ENCODE results near the gene CASZ1.

CASZ1 gene

GRCh38 chr1:10653370-10654125 is 142.9 kb downstream of the CASZ1 start:
- DNase-seq (ENCODE audit: low read depth, low spot score): no peak
- no peak overlapping the region for H3K4me3 ChIP-seq (ENCODE audit: low read length)

- no peak overlapping the region for H3K4me3 ChIP-seq (ENCODE audit: low read length)
- DNase-seq (ENCODE audit: low read depth, low spot score): no peak
Observed at GRCh38 chr1:10652626-10653025, 143.8 kb downstream of the CASZ1 start.

GRCh38 chr1:10651793-10652192 is 144.7 kb downstream of the CASZ1 start:
- H3K4me3 ChIP-seq (ENCODE audit: low read length): no peak overlapping the region
- no peak for DNase-seq (ENCODE audit: low read depth, low spot score)

- DNase-seq (ENCODE audit: low read depth, low spot score): no peak
Observed at GRCh38 chr1:10651389-10651766, 145.1 kb downstream of the CASZ1 start.

GRCh38 chr1:10650556-10651388 is 145.7 kb downstream of the CASZ1 start:
- no peak for DNase-seq (ENCODE audit: low read depth, low spot score)
- H3K4me3 ChIP-seq (ENCODE audit: low read length): no peak overlapping the region

More at GRCh38 chr1:10651389-10651766, 145.1 kb downstream of the CASZ1 start:
- no peak overlapping the region for H3K4me3 ChIP-seq (ENCODE audit: low read length)

GRCh38 chr1:10649517-10650201 is 146.8 kb downstream of the CASZ1 start:
- no peak for DNase-seq (ENCODE audit: low read depth, low spot score)
- H3K4me3 ChIP-seq (ENCODE audit: low read length): no peak overlapping the region

GRCh38 chr1:10648689-10649516 is 147.5 kb downstream of the CASZ1 start:
- no peak overlapping the region for H3K4me3 ChIP-seq (ENCODE audit: low read length)
- no peak for DNase-seq (ENCODE audit: low read depth, low spot score)

GRCh38 chr1:10647414-10648170 is 148.9 kb downstream of the CASZ1 start:
- no peak for DNase-seq (ENCODE audit: low read depth, low spot score)
- H3K4me3 ChIP-seq (ENCODE audit: low read length): no peak overlapping the region

- H3K4me3 ChIP-seq (ENCODE audit: low read length): no peak overlapping the region
- DNase-seq (ENCODE audit: low read depth, low spot score): no peak
Observed at GRCh38 chr1:10646347-10646861, 150.0 kb downstream of the CASZ1 start.

GRCh38 chr1:10644307-10645128 is 151.9 kb downstream of the CASZ1 start:
- no peak for DNase-seq (ENCODE audit: low read depth, low spot score)
- no peak overlapping the region for H3K4me3 ChIP-seq (ENCODE audit: low read length)

GRCh38 chr1:10643607-10644306 is 152.7 kb downstream of the CASZ1 start:
- H3K4me3 ChIP-seq (ENCODE audit: low read length): no peak overlapping the region
- DNase-seq (ENCODE audit: low read depth, low spot score): no peak

GRCh38 chr1:10642403-10643080 is 153.9 kb downstream of the CASZ1 start:
- DNase-seq (ENCODE audit: low read depth, low spot score): no peak
- H3K4me3 ChIP-seq (ENCODE audit: low read length): no peak overlapping the region

GRCh38 chr1:10641976-10642375 is 154.5 kb downstream of the CASZ1 start:
- no peak for DNase-seq (ENCODE audit: low read depth, low spot score)

GRCh38 chr1:10640843-10641553 is 155.4 kb downstream of the CASZ1 start:
- no peak overlapping the region for H3K4me3 ChIP-seq (ENCODE audit: low read length)
- DNase-seq (ENCODE audit: low read depth, low spot score): no peak

More at GRCh38 chr1:10641976-10642375, 154.5 kb downstream of the CASZ1 start:
- no peak overlapping the region for H3K4me3 ChIP-seq (ENCODE audit: low read length)

GRCh38 chr1:10639775-10640578 is 156.5 kb downstream of the CASZ1 start:
- H3K4me3 ChIP-seq (ENCODE audit: low read length): no peak overlapping the region
- DNase-seq (ENCODE audit: low read depth, low spot score): no peak

All from Jurkat, Clone E6-1 (cell line).